Activated B cell treated with CpG ODN at 0.5 μM for 24 hours (primary cell): Measurements from ENCODE around the gene MOB3C. TPM values are rescaled to one million over a fixed set of nuclear protein-coding genes. Genes with fewer than 3 reads are reported as not detected.

Source experiments
- ATAC-seq: fragments of 200-7000 bp; cut with Tn5 transposase; one replicate; pipeline ENCODE4 v1.10.0; 2021; ENCODE audit warnings: low read depth, mild to moderate bottlenecking, moderate library complexity
- CTCF ChIA-PET: fragments of 350-600 bp; sonication (Branson Sonifier 250); formaldehyde crosslinking; loops from one replicate; lab custom pipeline; 2021; ENCODE audit warnings: antibody characterized with exemption; lab: Charles Lee
- POLR2A ChIA-PET: fragments of 350-600 bp; sonication (Branson Sonifier 250); formaldehyde crosslinking; loops from one replicate; lab custom pipeline; 2021; ENCODE audit warnings: antibody characterized with exemption; lab: Charles Lee
- DNase-seq: peaks from one replicate; pipeline ENCODE4 v3.0.0; 2022
- H3K27ac Mint-ChIP-seq: one replicate; pipeline ENCODE4 v1.8.0; 2020; ENCODE audit warnings: mixed read lengths
- H3K27me3 Mint-ChIP-seq: one replicate; pipeline ENCODE4 v1.8.0; 2021; ENCODE audit warnings: mixed read lengths
- H3K36me3 Mint-ChIP-seq: one replicate; pipeline ENCODE4 v1.8.0; 2021; ENCODE audit warnings: low read depth, mixed read lengths
- H3K4me1 Mint-ChIP-seq: one replicate; pipeline ENCODE4 v1.8.0; 2021; ENCODE audit warnings: mixed read lengths
- H3K4me3 Mint-ChIP-seq: one replicate; pipeline ENCODE4 v1.8.0; 2020; ENCODE audit warnings: mild to moderate bottlenecking, mixed read lengths
- H3K9me3 Mint-ChIP-seq: one replicate; pipeline ENCODE4 v1.8.0; 2020; ENCODE audit warnings: mixed read lengths
- intact Hi-C: fragments of 100-400 bp; cut with micrococcal nuclease; formaldehyde crosslinking; loops from one replicate; pipeline ENCODE4 v1.15.1; 2024
- total RNA-seq: library from RNA; stranded (reverse); gene quantifications from 2 replicates; pipeline ENCODE4 v1.2.3, GENCODE V29; 2022
- TF ChIP-seq, protein P1 (sequence below): fragments of 200-600 bp; IDR thresholded peaks from one replicate; pipeline ENCODE4 v1.8.0; 2022; ENCODE audit warnings: antibody characterized with exemption, mild to moderate bottlenecking

Gene MOB3C
- total RNA-seq, 1 donor from 2014 or later = 10.7 TPM

DNA sequence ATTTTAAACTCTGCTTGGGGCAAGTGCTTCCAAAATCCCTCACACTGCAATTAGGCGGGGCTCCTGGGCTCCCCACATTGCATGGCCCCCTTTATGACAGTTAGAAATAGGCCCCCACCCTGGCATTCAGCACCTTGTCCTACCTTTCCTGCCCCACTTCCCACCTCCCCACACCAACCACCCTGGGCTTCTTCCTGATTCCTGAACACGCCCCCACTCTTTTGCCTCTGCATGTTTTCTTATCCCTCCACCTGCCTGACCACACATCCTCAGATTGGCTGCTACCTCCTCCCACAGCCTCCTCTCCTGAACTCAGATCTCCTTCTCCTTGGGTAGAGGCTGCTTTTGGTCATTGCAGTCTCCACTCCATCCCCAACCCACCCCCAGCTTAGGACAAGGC lies 1.5 kb downstream of the MOB3C start:
- H3K4me3 Mint-ChIP-seq = peak overlapping the region; percentile 92
- peaks cover 67% of the 10 kb centered on the region for H3K4me1 Mint-ChIP-seq
- H3K9me3 Mint-ChIP-seq = no peaks in the 10 kb centered on the region
- ATAC-seq = no peak
- peaks cover 16% of the 10 kb centered on the region for H3K36me3 Mint-ChIP-seq
- H3K27me3 Mint-ChIP-seq = no peaks in the 10 kb centered on the region
- CTCF ChIA-PET = no interaction called here
- POLR2A ChIA-PET = interaction anchor here (7.5 kb wide), 1 partner anchor 10 kb away, joined by 108 read pairs; the partner anchor contains the start of gene MKNK1
- H3K27ac Mint-ChIP-seq = peak overlapping the region; percentile 20
- TF ChIP-seq, protein P1, sequence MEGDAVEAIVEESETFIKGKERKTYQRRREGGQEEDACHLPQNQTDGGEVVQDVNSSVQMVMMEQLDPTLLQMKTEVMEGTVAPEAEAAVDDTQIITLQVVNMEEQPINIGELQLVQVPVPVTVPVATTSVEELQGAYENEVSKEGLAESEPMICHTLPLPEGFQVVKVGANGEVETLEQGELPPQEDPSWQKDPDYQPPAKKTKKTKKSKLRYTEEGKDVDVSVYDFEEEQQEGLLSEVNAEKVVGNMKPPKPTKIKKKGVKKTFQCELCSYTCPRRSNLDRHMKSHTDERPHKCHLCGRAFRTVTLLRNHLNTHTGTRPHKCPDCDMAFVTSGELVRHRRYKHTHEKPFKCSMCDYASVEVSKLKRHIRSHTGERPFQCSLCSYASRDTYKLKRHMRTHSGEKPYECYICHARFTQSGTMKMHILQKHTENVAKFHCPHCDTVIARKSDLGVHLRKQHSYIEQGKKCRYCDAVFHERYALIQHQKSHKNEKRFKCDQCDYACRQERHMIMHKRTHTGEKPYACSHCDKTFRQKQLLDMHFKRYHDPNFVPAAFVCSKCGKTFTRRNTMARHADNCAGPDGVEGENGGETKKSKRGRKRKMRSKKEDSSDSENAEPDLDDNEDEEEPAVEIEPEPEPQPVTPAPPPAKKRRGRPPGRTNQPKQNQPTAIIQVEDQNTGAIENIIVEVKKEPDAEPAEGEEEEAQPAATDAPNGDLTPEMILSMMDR = no peak
- intact Hi-C loops = loop anchor here (5.0 to 10.0 kb wide), 2 partner anchors 52 to 310 kb away; partner anchors contain the start of genes ATPAF1, LRRC41 and UQCRH
- DNase-seq = no peak

DNA sequence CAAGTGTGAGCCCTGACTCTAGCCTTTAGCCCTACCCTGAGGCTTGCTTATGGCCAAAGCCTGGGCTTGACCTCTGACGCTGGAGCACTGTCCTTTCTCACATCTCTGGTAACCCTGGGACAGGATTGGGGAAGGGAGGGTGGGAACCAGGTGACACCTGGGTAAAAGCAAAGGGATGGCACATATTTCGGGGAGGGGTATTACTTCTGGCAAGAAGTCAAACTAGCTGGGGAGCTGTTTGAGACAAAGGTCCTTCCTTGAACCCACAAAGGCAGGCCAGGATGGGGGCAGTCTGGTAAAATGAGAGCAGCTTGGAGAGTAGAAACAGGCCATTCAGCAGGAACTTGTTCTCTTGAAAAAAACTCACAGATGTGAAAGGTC lies 2.0 kb downstream of the MOB3C start:
- TF ChIP-seq, protein P1 = no peak
- CTCF ChIA-PET = no interaction called here
- no peaks in the 10 kb centered on the region for H3K27me3 Mint-ChIP-seq
- POLR2A ChIA-PET = interaction anchor here (7.5 kb wide), 1 partner anchor 10 kb away, joined by 108 read pairs; the partner anchor contains the start of gene MKNK1
- ATAC-seq = no peak
- intact Hi-C loops = loop anchor here (10.0 kb wide), 1 partner anchor 310 kb away; the partner anchor contains the start of genes LRRC41 and UQCRH
- no peaks in the 10 kb centered on the region for H3K9me3 Mint-ChIP-seq
- H3K4me3 Mint-ChIP-seq = no peak overlapping the region
- H3K36me3 Mint-ChIP-seq = peaks cover 21% of the 10 kb centered on the region
- DNase-seq = no peak
- peaks cover 67% of the 10 kb centered on the region for H3K4me1 Mint-ChIP-seq
- H3K27ac Mint-ChIP-seq = no peak overlapping the region

DNA sequence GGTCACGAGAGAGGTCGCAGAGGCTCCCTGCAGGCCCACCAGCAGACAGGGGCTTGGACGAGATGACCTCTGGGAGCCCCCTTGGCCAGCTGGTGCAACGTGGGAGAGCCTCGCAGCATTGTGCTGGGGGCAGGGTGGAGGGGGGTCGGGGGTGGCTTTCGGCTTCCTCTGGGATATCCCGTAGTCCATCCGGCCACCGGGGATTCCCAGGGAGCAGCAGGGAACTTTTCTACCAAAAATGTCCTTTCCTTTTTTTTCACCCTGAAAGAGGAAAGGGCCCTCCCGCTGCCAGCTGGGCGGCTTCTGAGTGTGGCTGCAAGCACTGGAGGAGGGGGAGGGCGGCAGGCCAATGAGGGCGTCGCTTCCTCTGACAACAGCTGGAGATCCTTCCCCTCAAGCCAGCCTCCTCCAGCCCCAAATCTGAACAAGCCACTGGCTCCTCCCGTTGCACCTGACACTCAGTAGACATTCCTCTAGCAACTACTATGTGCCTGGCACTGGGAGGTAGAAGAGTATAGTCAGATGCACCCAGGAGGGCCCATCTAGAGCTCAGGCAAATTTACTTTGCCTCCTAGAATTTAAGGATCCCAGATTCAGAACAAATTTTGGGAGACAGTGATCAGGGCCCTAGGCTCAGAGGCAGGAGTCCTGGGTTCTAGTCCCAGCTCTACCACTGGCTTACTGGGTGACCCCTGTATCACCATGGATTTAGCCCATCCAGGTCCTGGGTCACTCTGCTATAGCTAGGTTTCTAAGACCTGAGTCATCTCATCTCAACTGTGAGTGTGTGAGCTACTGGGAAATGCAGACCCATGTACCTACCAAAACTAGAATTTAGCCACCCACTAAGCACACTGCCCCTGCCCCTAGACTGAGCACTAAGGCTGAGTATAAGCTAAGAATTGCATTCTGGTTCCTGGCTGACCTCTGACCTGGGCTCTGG lies 2.7 kb downstream of the MOB3C start:
- peaks cover 63% of the 10 kb centered on the region for H3K4me1 Mint-ChIP-seq

GRCh38 chr1:46612937-46613660 lies 3.5 kb downstream of the MOB3C start:
- H3K4me3 Mint-ChIP-seq = no peak overlapping the region
- H3K27me3 Mint-ChIP-seq = no peaks in the 10 kb centered on the region
- ATAC-seq (no peak), DNase-seq (no peak)
- intact Hi-C loops = loop anchor here (10.0 kb wide), 1 partner anchor 308 kb away; the partner anchor contains the start of genes LRRC41 and UQCRH
- peaks cover 36% of the 10 kb centered on the region for H3K36me3 Mint-ChIP-seq
- peaks cover 55% of the 10 kb centered on the region for H3K4me1 Mint-ChIP-seq
- ChIA-PET CTCF (no interaction called here), POLR2A (interaction anchor here (0.6 to 7.5 kb wide), 2 partner anchors 8 to 78 kb away, joined by 6 to 108 read pairs; partner anchors contain the start of gene MKNK1)
- TF ChIP-seq, protein P1 = no peak
- H3K27ac Mint-ChIP-seq = no peak overlapping the region
- no peaks in the 10 kb centered on the region for H3K9me3 Mint-ChIP-seq

More for the DNA sequence above, 2.7 kb downstream of the MOB3C start:
- CTCF ChIA-PET = no interaction called here
- Mint-ChIP-seq H3K9me3 (no peaks in the 10 kb centered on the region), H3K27me3 (no peaks in the 10 kb centered on the region), H3K27ac (no peak overlapping the region), H3K36me3 (peaks cover 28% of the 10 kb centered on the region), H3K4me3 (peak overlapping the region; percentile 15)
- intact Hi-C loops = loop anchor here (10.0 kb wide), 1 partner anchor 309 kb away; the partner anchor contains the start of genes LRRC41 and UQCRH
- DNase-seq (no peak), ATAC-seq (no peak)
- TF ChIP-seq, protein P1 = no peak
- POLR2A ChIA-PET = interaction anchor here (0.6 to 7.5 kb wide), 2 partner anchors 9 to 78 kb away, joined by 6 to 108 read pairs; partner anchors contain the start of gene MKNK1
